HG03354 (cell line): ENCODE results near the gene TRHDE.

ENCODE experiments used
- ATAC-seq: cut with Tn5 transposase; IDR thresholded peaks from one replicate; pipeline ENCODE4 v1.9.1; 2021; ENCODE audit warnings: mild to moderate bottlenecking; ENCODE audit not compliant: unreplicated experiment, poor library complexity, severe bottlenecking

TRHDE gene

DNA sequence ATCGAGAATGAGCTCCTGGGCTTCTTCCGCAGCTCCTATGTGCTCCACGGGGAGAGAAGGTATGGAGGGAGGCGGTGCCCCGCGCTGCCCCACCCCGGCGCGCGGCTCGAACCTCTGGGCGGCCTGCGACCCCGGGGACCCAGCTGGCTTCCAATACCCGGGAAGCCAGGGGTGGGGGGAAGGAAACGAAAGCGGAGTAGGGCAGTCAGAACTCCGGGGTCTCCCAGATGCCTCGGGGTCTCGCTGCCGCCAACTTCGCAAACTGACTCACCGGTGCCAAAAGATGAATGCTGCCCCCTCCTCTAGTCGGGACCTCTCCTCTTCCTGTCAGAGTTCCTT is 1.3 kb downstream of the TRHDE start:
- ATAC-seq = no peak

DNA sequence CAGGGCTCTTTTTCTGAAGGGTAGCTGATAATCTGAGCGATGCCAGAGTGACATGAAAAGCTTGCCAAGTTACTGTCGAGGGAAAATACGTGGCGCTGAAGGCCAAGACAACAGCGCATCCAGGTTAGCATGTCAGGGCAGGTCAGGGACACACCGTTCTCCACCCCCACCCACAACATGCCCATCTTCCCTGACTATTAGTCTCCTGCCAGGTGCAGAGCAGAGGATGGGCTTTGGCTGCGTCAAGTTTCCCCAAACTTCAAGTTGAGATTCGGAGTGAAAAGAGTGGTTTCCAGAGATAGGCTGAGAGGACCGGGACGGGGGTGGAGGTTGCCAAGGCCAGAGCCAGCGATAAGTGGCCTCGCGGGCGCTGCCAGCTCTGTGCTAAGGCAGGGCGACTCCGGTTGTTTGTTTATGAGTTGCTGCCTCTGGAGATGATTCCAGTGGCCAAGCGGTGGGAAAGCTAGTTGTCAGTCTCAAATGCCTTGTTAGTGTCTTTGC is 1.7 kb downstream of the TRHDE start:
- ATAC-seq = no peak

DNA sequence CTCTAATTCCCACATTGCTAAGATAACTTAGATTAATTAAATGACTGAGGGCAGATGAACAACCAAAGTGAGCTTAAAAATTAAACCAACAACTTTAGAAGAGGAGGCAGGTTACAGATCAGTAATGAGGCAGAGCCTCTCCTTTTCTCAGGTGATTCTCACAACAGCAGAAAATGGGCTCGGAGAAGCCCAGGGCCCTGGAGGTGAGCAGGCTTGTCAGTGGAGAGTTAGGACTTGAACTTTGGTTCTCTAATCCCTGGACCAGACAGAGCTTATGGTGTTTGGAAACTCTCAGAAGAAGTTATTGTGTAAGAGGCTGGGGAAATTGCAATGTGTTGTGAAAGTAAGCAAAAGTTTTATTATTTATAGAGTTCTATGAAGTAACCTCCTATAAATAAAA is 2.8 kb downstream of the TRHDE start:
- ATAC-seq = no peak

DNA sequence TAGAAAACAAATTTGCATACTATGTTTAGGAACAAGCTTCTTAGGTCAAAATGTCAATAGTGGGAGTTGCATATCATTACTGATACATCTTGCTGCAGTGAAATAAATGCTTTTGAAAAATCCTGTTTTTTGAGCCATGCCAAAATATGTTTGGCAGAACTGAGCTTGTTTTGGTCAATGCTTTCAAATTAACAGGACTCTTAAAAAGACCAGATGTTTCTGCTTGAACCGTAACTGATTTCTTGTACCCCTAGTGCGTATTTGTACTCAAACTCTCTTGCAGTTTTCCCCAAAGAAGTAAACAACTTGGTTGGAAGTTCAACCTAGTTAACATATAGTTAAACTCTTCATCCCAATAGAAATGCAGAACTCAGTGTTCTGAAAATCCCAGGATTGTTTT is 3.4 kb downstream of the TRHDE start:
- no peak for ATAC-seq

DNA sequence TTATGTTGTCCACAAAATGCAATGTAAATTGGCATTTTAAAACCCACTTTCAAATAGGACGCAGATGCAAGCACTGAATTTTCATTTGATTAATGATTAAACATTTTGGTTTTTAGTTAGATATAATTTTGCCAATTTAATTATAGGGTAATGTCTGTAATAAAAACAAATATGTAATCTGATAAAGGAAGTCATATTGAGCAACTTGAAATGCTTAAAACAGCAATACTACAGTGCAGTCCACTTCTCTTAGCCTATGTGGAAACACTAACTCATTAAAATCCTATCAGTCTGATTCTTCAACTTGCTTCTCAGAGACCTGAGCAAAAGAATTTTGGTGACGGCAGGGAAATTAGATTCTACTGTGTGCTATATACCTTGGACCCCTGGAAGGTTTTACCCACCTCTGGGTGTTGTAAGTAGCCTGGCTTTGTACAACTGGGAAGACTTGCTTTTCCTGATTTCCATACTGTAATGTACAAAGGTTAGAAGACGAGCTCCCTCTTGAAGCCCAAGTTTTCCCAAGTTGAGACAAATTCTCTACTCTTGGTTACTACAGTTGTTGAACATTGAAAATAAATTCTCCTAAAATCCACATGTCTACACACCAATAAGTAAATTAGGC is 4.1 kb downstream of the TRHDE start:
- no peak for ATAC-seq

DNA sequence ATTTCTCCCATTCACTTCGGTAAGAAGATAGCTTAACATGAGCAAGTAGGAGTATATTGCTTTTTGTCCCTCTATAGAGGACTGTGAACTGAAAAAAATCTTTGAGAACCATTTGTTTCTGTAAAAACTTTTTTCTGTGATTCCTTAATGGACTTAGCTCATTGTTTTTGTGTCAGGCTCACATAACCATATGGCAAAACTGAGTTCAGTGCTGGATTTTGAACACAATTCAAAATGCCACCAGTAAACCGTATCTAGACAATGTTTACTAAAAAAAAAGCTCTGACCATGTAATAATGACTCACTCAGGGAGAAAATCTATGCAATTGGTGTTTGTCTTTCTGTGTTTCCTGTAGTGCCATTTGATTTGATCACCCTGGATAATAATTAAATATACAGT is 5.2 kb downstream of the TRHDE start:
- no peak for ATAC-seq

DNA sequence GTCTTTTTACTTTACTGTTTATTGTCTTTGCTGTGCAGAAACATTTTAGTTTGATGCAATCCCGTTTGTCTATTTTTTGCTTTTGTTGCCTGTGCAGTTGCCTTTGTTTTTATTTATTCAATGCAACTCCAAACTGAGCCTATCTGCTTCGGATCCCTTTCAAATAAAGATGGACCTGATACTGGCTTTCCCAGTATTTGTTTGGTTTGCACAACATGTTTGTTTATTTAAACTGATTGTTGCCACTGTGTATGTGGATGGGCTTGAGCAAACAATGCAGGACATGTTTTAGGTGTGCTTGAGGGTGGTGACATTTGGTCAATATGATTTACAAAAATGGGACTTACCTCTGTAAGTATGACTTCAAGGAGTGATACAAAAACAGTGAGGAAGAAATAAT is 6.7 kb downstream of the TRHDE start:
- ATAC-seq = no peak

DNA sequence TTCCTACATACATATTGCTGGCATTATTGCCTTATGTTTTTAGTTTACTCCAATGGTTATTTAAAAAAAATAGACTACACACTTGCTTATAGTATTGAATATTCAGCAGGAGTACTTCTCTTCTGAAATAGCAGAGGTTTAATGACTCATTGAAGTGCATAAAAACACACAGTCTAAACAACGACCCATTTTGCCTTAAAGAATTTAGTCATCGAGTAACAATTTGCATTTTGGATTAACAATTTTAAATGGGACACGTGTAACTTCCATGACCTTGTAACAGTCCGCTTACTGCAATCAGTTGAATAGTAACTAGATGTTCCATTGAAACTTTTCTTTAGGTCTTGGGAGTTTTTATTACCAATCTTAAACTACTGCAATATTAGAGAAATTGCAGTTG is 9.0 kb downstream of the TRHDE start:
- no peak for ATAC-seq

DNA sequence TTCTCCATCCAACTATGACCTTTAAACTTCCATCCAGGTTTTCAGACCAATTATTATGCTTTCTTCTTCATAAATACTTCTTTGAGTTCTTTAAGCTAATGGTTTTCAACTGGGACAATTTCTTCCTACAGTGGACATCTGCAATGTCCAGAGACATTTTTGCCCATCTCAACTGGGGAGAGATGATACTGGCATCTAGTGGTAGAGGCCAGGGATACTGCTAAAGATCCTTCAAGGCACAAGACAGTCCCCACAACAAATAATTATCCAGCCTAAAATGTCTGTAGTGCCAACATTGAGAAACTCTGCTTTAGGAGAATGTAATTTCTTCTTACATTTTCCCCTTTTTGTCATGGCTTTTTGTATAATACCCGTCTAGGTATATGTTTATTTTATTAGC is 10.6 kb downstream of the TRHDE start:
- no peak for ATAC-seq

DNA sequence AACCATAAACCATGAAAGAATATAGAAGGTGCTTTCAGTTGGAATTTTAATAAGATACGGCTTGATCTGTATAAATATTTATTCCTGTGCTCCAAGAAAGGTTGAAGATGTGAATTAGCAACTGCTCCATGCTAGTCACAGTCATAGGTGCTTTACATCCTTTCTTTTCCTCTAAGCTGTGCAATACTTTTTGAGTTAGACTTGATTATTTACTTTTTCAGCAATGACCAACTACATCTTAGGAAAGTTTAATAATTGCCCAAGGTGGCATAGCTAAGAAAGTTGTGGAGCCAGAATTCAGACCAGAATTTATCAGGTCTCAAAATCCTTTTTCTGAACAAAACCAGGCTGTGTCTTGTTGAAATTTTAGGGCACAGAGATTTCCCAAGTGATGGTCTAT is 13.7 kb downstream of the TRHDE start:
- ATAC-seq = no peak

DNA sequence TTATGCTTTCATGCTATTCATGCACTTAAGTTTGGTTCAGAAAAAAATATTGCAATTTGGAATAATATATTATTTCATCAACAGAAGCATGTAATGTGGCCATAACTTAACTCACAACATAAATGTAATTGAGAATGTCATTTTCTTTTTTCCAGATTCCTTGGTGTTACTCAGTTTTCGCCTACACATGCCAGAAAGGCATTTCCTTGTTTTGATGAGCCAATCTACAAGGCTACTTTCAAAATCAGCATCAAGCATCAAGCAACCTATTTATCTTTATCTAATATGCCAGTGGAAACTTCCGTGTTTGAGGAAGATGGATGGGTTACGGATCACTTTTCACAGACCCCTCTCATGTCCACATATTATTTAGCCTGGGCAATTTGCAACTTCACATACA is 14.4 kb downstream of the TRHDE start:
- no peak for ATAC-seq

DNA sequence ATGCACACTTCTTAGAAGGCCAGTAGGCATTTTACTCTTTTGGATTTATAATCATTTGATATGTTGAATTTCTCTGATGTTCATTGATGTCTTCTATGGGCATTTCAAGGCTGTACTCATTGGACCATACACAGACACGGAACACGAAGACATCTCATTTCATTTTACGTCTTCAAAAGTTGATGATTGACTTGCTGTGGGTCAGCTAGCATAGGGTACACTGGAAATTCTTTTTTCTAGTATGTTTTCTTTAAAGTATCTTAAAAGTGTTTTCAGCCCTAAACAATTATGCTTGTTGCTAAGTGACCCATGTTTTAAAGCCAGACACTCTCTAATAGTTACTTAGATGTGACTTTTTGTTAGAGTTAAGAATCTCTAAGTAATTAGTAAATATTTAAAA is 16.3 kb downstream of the TRHDE start:
- no peak for ATAC-seq

DNA sequence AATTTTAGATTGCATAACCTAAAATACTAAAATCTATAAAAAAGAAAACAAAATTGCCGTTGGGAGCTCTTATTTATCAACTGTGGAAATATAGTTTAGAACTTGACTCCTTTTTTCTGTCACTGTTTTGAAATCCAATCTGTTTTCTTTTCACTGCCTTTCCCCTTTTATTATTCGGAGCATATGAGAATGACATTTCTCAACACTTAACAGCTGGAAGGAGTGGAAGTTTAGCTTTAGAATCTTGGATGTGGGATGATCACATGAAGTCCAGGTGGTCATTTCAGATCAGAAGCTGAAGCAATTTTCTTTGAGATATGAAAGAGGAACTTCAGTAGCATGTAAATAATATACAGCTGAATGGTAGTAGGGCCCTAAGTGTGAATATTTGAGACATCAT is 16.7 kb downstream of the TRHDE start:
- no peak for ATAC-seq

DNA sequence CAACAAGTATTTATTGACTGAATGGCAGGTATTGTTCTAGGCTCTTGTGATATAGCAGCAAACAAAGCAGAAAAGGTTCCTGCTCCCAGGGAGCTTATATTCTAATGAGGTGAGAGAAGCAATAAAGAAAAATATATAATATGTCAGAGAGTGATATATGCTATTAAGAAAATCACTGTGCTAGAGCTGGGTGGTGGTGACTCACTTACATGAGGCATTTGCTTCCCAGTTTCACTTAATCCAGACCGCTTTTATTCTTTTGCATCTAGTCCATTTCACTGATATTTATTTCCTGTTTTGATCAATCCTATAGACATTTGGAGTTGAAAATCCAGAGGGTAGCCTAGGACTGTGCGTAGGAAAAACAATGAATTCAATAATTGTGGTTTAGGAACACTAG is 17.5 kb downstream of the TRHDE start:
- no peak for ATAC-seq

DNA sequence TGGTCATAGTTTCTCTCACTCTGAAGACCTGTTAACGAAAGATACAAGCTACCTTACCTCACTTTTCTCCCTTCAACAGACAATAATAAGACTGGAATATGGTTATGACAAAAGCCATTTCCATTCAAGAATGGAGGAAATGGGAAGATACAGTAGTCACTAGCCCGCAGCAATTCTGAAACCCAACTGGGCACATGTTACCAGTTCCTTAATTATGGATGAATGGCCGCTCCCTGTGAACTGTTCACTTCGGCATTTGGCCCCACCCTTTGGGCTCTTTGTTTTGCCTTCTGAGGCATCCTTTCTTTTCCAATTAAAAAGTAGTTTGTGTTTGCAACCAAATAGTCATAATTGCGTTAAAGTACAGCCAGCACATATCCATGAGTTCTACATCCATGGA is 19.0 kb downstream of the TRHDE start:
- ATAC-seq = no peak

DNA sequence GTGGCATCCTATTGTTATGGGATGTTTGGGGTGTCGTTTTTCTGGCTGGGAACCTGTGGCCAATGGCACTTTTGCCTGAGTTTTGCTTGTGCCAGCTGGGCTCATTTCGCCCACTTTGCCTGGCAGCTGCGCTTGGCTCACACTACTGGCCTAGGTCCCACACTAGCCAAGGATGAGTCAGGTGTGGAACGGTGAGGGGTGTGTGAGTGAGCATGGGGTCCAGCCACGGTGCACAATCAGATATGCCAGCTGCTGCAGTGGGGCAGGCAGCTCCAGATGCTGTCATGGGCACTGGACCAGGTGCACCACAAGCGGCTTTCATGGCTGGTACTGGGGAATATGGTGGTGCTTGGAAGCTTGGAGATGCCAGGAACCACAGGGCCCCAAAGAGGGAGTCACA is 21.5 kb downstream of the TRHDE start:
- ATAC-seq = no peak

DNA sequence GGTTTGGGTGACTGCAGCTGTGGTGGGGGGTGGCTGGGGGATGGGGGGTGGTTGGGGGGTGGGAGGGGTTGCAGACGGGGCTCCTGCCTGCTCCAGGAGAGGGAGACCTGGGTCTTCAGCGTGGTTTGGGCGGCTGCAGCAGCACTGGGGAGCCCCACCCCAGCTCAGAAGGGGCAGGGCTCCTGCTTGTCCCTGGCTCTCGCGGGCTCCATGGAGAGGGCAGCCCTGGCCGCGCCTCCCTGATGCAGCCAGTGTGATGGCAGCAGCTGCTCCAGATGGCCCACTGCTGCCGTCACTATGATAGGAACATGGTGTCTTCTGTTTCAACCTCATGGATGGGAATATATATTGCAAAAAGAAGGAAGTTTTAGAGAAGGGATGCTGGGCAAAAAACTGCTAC is 22.9 kb downstream of the TRHDE start:
- no peak for ATAC-seq

DNA sequence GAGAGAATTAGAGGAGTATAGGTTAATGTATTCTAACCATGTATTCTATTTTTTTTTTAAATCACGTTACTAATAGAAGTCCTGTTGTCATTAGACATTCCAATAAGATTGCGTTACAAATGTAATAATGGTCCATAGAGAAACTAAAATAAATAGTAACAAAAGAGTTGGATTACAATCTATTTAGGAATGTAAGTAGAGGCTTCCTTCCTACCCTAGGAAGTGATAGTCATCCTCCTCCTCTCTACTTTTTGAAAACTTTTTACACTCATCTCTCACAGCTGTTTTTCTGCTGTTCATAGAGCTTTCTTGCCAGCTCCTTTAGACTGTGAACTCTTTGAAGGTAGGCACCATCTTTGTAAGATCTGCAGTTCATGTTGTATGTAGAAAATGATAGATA is 23.6 kb downstream of the TRHDE start:
- no peak for ATAC-seq

DNA sequence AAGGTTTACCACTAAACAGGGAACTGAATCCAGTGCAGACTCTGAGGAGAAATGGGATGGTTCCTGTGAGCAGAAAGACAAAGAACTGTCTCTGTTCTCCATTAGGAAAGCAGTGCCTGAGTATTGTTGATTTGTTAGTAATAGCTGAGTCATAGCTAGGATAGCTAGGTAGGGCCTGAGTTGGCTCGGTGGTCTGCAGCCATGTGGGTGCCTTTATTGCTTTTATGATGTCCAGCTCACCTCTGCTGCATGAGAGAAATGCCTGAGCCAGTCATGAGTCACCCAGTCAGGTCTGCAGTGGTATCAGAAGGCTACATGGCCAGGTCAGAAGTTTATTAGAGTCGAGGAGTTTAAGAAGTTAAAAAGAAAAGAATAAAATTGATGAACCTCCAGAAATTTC is 24.2 kb downstream of the TRHDE start:
- ATAC-seq = no peak

DNA sequence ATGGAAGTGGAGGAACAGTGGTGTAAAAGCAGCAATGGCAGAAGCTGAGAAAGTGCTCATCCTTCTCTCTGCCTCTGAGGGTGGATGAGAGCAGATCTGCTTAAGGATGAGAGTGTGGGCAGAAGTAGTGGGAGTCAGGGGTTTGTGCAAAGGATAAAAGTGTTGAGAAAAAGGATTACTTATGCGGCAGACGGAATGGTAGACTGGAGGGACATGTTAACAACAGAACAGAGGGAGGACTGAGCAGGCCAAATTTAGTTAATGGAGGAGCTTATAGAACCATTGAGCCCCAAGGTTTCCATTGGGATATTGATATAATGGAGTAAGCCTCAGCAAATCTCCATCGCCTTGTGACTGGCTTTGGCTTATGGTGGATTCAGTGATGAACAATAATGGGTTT is 25.5 kb downstream of the TRHDE start:
- no peak for ATAC-seq

DNA sequence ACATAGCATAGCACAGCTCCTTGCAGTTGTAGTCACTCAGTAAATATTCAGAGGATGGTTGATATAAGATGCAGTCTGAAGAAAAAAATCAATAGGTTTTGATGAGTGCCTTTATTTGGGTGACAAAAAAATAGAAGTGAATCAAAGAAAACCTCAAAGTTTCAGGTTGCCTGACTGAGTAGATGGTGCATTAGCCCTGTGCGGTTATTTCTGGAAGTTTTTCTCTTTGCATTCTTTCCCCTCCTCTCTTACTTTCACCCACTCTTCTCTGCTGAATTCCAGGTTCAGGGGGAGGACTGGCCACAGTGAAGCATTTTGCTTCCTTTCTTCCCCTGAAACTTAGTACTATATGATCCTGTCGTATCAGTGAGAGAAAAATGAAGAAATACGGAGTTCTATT is 28.6 kb downstream of the TRHDE start:
- ATAC-seq = no peak

DNA sequence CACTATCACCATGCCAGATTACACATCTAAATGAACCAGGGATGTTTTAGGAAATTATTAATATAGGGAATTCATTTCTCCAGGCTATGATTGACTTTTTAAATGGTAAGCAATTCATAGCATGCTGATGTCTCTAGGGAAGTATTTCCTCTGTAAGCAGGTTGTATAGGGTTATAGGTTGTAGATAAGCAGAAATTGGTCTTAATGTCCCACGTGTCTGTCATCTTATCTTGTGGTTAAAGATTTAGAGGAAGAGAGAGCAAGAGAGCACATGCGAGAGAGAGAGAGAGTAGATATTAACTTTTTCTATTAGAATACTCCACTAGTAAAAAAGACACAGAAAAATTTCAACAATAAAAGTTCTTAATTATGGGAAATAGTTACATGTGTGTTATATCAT is 32.6 kb downstream of the TRHDE start:
- ATAC-seq = no peak
